ENCODE data around the gene PTRHD1.

Gene PTRHD1

DNA sequence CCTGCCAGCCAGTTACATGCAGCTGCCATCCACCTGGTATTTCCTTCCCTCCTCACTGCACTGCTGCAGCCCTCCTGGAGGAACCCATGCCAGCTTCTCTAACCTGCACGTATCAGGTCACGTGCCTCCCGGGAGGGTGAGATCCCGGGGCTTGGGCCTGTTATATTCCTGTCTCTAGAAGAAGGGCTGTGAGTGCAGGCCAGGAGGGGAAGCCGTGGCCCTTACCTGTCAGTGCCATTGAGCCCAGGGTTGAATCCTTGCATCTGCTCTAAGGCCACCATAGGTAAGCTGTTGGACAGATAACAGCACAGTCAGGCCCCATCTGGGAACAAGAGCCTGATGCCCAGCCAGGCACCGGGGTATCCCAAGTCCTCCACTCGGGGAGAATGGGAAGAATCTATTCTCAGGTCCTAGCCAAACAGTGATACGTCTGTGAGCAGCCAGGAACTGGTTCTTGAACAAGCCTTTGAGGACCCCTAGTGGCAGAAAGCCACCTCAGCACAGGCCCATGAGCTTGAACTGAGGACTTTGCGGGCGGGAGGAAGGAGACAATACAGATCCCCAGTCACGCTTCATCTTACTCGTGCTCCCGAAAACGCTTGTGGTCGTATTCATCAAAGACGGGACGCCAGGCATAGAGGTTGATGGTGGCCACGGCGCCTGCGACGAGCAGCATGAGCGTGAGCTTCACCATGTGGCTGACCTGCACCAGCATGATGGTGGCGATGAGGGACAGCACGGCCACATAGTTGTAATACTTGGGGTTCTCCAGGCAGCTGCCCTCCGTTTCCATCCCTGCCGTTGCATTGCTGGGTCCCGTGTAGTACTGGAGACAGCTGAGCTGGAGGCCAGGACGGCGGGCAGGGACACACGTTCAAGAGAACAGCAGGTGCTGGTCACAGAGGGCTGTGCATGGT is 34.4 kb upstream of the PTRHD1 start:
- no peaks in the 10 kb centered on the region for H3K27me3 ChIP-seq (ENCODE audit: insufficient read depth, low read length, poor library complexity)
- H4K20me1 ChIP-seq (ENCODE audit: insufficient read depth, low read length), result peaks cover 19% of the 10 kb centered on the region
- no peak overlapping the region for H3K4me3 ChIP-seq (ENCODE audit: low read depth in 1 of 2, low read length in 2 of 2)
- peaks cover under 1% of the 10 kb centered on the region; the same call in 1 of the 2 replicates for H3K79me2 ChIP-seq (ENCODE audit: insufficient read depth, low read length)
- no peak overlapping the region for H3K4me2 ChIP-seq (ENCODE audit: insufficient read depth, low read length)
- H3K9me3 ChIP-seq (ENCODE audit: insufficient read depth, low read length, severe bottlenecking), result no peaks in the 10 kb centered on the region
- H3K36me3 ChIP-seq (ENCODE audit: insufficient read depth, low read length), result peaks cover 74% of the 10 kb centered on the region
- ATAC-seq (ENCODE audit: insufficient read depth, low read depth) (peak; percentile 87), DNase-seq (peak; percentile 77)
- no peak overlapping the region for H3K9ac ChIP-seq (ENCODE audit: low read depth, low read length)
- no peak overlapping the region for H2AFZ ChIP-seq (ENCODE audit: low read depth, low read length)
- no peaks in the 10 kb centered on the region for H3K4me1 ChIP-seq (ENCODE audit: insufficient read depth, low read length)
- peak overlapping the region; percentile 11; the same call in 1 of the 2 replicates for H3K27ac ChIP-seq (ENCODE audit: low read length)
- TF ChIP-seq, protein P1, sequence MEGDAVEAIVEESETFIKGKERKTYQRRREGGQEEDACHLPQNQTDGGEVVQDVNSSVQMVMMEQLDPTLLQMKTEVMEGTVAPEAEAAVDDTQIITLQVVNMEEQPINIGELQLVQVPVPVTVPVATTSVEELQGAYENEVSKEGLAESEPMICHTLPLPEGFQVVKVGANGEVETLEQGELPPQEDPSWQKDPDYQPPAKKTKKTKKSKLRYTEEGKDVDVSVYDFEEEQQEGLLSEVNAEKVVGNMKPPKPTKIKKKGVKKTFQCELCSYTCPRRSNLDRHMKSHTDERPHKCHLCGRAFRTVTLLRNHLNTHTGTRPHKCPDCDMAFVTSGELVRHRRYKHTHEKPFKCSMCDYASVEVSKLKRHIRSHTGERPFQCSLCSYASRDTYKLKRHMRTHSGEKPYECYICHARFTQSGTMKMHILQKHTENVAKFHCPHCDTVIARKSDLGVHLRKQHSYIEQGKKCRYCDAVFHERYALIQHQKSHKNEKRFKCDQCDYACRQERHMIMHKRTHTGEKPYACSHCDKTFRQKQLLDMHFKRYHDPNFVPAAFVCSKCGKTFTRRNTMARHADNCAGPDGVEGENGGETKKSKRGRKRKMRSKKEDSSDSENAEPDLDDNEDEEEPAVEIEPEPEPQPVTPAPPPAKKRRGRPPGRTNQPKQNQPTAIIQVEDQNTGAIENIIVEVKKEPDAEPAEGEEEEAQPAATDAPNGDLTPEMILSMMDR (IDR thresholded peaks at IDR 0.05; ENCODE audit: borderline replicate concordance, extremely low read depth, low read length, poor library complexity, severe bottlenecking), result peak; percentile 93
- no peak for TF ChIP-seq EZH2 (IDR thresholded peaks at IDR 0.05; ENCODE audit: borderline replicate concordance, low read depth, low read length, severe bottlenecking)

DNA sequence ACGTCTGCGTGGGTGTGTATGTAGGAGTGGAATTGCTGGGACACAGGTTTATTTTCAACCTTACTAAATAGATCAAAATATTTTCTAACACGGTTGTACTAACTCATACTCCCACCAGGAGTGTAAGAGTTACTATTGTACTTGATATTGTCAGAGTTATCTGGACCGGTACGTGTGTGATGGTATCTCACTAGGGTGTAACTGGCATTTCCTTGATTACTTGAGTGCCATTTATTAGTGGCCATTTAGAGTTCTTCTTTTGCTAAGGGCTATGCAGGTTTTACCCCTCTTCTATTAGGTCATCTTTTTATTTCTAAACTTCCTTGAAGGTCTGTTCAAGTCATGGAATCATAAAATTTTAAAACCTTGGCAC is 33.6 kb upstream of the PTRHD1 start:
- peaks cover 77% of the 10 kb centered on the region for H3K36me3 ChIP-seq (ENCODE audit: insufficient read depth, low read length)
- no peaks in the 10 kb centered on the region for H3K27me3 ChIP-seq (ENCODE audit: insufficient read depth, low read length, poor library complexity)
- no peak overlapping the region for H2AFZ ChIP-seq (ENCODE audit: low read depth, low read length)
- no peak overlapping the region for H3K9ac ChIP-seq (ENCODE audit: low read depth, low read length)
- TF ChIP-seq, protein P1 (IDR thresholded peaks at IDR 0.05; ENCODE audit: borderline replicate concordance, extremely low read depth, low read length, poor library complexity, severe bottlenecking), result no peak
- no peak for TF ChIP-seq EZH2 (IDR thresholded peaks at IDR 0.05; ENCODE audit: borderline replicate concordance, low read depth, low read length, severe bottlenecking)
- no peaks in the 10 kb centered on the region for H3K9me3 ChIP-seq (ENCODE audit: insufficient read depth, low read length, severe bottlenecking)
- no peak overlapping the region for H3K4me3 ChIP-seq (ENCODE audit: low read depth in 1 of 2, low read length in 2 of 2)
- no peak for DNase-seq
- no peak overlapping the region for H3K4me2 ChIP-seq (ENCODE audit: insufficient read depth, low read length)
- ATAC-seq (ENCODE audit: insufficient read depth, low read depth), result no peak
- H3K4me1 ChIP-seq (ENCODE audit: insufficient read depth, low read length), result no peaks in the 10 kb centered on the region
- no peak overlapping the region for H3K27ac ChIP-seq (ENCODE audit: low read length)
- H4K20me1 ChIP-seq (ENCODE audit: insufficient read depth, low read length), result peaks cover 17% of the 10 kb centered on the region
- peaks cover 4% of the 10 kb centered on the region; the same call in 1 of the 2 replicates for H3K79me2 ChIP-seq (ENCODE audit: insufficient read depth, low read length)

DNA sequence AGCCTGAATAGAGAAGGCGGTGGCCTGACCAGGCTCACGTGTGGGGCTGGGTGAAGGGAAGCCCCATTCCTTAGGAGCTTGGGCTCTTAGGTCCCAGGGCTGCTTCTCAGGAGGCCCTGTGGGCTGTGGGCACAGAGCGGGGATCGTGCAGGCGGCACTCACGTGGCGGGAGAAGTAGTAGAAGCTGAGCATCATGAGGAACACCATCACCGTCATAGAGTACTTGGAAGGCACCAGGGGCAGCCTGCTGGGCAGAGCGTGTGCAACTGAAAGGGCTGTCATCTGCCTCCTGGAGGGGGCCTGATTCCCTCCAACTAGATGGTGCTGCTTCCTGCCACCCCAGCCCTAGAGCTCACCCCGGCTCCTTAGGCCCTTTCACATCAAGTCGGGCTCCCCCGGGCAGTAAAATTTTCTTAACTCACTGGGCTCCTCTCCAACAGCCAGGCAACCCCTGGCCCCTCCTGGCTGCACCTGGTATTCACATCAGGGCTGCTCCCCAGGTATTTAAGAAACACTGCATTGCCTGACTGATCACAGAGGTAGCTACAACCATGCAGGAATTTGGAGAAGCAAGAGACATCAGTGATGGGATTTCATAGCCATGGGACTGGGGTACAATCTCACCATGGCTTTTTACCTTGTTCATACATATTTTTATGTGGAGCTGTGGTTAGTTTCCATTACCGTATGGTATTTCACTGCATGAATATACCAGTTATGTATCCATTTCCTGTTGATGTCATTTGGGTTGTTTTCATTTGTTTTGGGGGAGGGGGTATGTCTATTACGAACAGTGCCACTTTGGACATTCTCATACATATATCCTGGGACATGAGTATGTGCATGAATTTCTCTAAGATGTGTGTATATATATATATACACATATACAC is 32.9 kb upstream of the PTRHD1 start:
- Histone ChIP-seq H3K79me2 (ENCODE audit: insufficient read depth, low read length) (peaks cover 4% of the 10 kb centered on the region; the same call in 1 of the 2 replicates), H3K4me3 (ENCODE audit: low read depth in 1 of 2, low read length in 2 of 2) (no peak overlapping the region), H3K4me1 (ENCODE audit: insufficient read depth, low read length) (no peaks in the 10 kb centered on the region), H4K20me1 (ENCODE audit: insufficient read depth, low read length) (peaks cover 17% of the 10 kb centered on the region), H2AFZ (ENCODE audit: low read depth, low read length) (no peak overlapping the region), H3K27me3 (ENCODE audit: insufficient read depth, low read length, poor library complexity) (no peaks in the 10 kb centered on the region), H3K9me3 (ENCODE audit: insufficient read depth, low read length, severe bottlenecking) (no peaks in the 10 kb centered on the region), H3K4me2 (ENCODE audit: insufficient read depth, low read length) (no peak overlapping the region), H3K36me3 (ENCODE audit: insufficient read depth, low read length) (peaks cover 79% of the 10 kb centered on the region), H3K27ac (ENCODE audit: low read length) (no peak overlapping the region; the same call in 1 of the 2 replicates), H3K9ac (ENCODE audit: low read depth, low read length) (no peak overlapping the region)
- DNase-seq (no peak), ATAC-seq (ENCODE audit: insufficient read depth, low read depth) (no peak)
- no peak for TF ChIP-seq EZH2 (IDR thresholded peaks at IDR 0.05; ENCODE audit: borderline replicate concordance, low read depth, low read length, severe bottlenecking)
- TF ChIP-seq, protein P1 (IDR thresholded peaks at IDR 0.05; ENCODE audit: borderline replicate concordance, extremely low read depth, low read length, poor library complexity, severe bottlenecking), result no peak

Data from DND-41 (cell line).